ENCODE results near the gene VRK2. TPM values are rescaled to one million over a fixed set of nuclear protein-coding genes. Genes with fewer than 3 reads are reported as not detected.

Gene VRK2
- total RNA-seq (2022; extraction: Qiagen RNA extraction; ENCODE audit: low read depth), result 23.9 to 37.6 TPM (median 29.2 TPM) in 5 replicates

DNA sequence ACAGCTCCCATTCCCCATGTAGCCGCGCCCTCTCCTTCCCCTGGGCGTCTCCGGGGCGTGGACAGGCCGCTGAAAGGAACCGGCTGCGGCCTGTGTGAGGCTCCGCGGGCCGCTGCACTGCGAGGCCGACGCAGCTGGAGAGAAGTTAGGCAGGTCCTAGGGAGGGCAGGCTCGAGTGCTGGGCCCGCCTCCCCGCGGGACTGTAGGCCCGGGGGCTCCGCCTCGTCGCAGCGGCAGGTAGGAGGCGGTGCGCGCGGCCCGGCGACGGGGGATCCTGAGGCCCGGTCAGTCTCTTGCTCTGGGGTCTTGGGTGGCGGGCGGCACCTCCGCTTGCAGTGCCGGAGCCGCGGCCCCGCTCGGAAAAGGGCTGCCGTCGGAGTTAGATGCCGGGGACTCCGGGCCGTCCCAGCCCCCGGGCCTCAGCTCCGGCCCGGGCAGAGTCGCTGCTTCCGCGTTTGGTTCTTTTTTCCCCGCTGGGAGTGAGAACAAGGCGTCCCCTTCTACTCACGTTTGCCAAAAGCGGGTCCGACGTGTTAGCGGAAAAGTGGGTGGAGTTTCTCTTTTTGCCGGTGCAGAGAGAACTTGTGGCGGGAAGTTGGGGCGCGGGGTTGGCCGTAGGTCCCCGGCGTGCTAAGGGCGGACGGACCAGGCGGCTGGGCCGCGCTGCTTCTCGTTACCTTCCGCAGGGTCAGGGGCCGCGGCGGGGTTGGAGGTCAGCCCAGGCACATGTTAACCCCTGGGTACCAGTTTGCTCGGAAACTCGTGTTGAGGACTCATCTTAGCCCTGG, at the start of gene VRK2:
Gene VRK2 (plus strand): TSS at position 222 of the 788 bp plus-strand sequence. CDS start 2,026 bp downstream, outside the sequence.

Other genes with a start within 250 kb of the VRK2 start
- 22.7 to 28.8 TPM (median 27.8 TPM) in 5 replicates for gene FANCL, start 194.5 kb downstream of the VRK2 start, total RNA-seq (2022; extraction: Qiagen RNA extraction; ENCODE audit: low read depth)

Data from A549 treated with ZK216348 at 1 μM for 4 hours (cell line).